GM21528 (cell line): ENCODE results near the gene CLEC17A.
"Not testable (repeated sequence)": the region's sequence is repeated elsewhere in the genome, so short reads cannot be mapped to it uniquely, and the experiment has no call there.

Experiments
- ATAC-seq: cut with Tn5 transposase; IDR thresholded peaks from one replicate; pipeline ENCODE4 v1.9.1; 2021; ENCODE audit warnings: mild to moderate bottlenecking, moderate library complexity; ENCODE audit not compliant: unreplicated experiment, low FRiP score

CLEC17A gene

DNA sequence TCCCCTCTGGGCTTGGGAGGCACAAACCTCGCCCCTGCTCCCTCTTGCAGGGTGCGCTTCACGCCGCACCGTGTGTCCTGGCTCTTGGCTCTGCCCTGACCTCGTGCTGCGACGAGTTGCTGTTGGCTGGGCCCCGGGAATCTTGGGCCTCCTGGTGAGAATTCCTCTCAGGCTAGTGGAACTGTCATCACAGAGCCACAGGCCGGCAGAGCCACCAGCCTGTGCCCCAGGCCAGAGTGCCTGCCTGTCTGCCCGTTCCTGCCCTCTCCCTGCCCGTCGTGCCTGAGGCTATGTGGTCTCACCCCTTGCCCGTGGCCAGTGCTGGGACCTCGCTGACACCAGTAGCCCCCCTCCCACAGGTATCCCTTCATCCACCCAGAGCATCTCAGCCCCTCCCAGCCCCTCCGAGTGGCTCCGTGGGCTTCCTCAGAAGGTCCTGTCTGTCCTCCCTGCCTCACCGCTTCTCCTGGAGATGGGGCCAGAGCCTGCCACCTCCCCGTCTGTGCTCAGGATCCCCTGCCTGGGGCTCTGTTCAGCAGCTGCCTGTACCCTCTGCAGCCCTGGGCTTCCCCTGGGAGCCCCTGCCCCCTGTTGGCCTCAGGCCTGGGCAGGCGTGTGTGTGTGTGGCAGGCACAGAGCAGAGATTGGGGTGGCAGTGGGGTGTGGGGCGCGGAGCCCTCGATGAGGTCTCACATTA is 24.4 kb upstream of the CLEC17A start:
- no peak for ATAC-seq

DNA sequence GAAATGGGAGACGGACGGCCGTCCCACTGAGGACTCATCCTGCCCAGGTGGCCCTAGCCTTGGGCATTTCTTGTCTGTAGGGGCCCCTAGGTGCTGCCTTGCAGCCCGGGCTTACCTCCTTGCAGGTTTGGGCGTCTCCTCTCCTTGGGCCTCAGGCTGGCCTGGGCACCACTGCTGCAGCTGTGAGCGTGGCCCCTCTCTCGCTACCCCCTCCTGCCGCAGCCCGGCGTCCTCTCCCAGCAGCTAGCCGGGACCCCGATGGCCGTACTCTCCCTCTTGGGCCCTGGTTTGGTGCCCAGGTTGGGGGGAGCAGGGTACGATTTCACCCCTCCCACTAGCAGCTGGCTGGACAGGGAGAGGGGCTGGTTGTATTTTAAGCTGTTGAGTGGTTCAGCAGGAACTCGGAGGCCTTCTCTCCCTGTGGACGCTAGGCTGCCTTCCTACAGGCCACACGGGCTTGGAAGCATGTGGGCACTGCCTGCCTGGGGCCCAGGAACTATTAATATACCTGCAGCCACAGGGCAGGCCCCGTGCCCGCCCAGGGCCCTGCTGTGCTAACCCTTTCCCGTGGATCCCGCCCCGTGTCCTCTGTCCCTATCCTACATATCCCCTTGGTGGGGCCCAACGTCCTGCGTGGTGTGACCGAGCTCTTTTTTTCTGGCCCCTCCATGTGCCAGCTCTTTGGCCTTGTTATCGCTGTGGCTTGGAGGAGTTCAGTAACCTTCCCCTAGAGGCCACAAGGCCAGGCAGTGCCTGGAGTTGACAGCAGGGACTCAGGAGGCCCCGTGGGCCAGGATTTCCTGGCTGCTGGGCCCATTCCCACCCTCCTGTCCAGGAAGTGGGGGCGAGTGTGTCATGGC is 22.7 kb upstream of the CLEC17A start:
- no peak for ATAC-seq

DNA sequence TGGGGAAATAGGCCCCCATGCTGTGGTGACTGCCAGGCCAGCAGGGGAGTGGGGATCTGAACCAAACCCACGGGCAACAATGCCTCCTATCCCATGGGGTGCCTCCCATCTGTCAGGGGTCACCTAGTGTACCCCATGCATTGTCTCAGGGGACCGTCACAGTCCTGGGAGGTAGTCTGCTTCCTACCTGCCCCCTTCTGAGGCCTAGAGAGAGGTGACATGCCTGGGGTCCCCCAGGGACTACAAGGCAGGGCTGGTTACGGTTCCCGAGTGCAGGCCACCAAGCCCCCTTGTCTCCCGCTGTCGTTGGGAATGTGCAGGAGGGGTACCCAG is 22.1 kb upstream of the CLEC17A start:
- ATAC-seq = no peak

DNA sequence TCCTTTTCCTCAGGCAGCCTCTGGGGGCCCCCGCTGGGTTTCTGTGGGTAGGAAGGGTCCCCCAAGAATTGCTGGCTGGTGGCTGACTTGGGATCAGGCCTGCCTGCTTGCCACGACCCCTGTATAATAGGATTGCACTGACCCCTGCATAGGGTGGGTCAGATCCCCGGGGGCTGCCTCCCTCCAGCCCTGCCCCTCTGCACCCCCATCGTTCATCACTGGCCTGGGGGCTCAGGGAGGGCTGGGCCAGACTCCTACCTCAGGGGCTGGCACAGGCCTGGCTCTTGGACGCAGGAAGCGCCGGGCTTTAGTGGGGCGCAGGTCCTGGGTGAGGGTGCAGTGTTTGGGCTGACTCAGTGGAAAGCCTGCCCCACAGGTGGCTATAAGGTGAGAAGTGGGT is 21.6 kb upstream of the CLEC17A start:
- ATAC-seq = no peak

DNA sequence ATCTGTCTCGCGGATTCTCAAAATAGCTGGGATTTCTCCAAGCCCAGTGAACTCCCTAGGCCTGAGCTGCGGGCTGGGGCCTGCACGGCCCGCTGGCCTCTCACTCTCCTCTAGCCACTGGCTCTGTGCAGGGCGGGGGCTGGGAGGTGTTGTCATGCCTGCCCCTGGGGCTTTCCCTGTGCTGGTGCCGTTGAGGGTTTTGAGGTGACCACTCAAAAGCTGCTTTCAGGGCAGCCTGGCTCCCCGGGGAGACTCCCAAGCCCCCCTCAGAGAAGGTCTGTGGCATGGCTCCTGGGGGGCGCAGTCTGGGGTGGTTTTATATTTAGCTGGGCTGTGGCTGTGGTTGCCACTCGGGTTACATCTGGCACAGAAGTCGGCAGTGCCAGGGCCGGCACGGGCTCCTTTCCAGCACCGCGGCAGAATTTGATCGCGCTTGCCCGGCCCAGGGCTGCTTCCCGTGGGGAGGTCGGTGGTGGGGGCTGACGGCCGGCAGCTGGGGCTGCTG is 21.0 kb upstream of the CLEC17A start:
- ATAC-seq = no peak

DNA sequence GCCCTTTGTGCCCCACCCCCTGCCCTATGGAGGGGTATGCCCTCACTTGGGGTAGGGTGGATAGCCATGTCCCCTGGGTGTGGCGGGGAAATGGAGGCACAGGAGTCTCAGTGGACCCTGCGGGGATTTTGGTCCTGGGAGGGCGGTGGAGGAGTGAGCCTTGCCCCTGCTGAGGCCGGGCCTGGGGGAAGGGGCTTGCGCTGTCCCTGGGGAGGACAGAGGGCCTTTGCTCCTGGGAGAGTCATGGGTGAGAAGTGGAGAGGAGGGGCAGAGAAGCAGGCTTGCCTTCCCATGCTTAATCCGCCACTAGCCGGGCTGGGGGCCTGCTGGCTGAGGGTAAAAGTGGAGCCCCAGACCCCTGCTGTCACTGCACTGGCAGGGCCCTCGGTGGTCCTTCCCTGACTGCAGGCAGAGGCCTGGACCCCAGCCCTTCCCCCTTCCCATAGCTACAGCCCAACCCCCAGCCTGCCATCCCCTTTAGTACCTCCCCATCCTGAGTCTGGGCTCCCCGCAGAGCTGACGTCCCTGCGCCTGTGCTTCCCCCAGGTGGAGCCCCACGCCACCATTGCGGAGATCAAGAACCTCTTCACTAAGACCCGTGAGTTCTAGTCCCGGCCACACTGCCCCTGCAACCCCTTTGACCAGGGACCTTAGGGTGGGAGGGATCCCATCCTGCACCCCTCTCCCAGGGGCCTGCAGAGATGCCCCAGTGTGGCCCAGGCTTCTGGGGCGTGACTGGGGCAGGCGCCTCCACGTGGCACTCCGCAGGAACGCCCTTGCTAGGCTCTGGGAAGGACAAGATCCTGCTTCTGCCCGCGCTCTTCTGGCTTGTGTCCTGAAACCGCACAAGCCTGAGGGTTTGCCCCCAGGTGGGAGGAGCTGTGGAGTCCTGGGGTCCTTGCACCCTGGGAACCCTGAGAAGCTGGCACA is 20.0 kb upstream of the CLEC17A start:
- ATAC-seq = no peak

DNA sequence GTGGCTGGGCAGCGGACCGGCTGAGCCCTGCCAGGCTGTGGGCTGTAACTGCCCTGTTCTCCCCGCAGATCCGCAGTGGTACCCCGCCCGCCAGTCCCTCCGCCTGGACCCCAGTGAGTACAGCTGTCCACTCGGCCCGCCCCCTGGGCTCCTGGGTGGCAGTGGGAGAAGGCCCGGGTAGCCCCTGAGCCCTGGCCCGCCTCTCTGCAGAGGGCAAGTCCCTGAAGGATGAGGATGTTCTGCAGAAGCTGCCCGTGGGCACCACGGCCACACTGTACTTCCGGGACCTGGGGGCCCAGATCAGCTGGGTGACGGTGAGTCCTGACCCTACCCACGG is 19.3 kb upstream of the CLEC17A start:
- no peak for ATAC-seq

DNA sequence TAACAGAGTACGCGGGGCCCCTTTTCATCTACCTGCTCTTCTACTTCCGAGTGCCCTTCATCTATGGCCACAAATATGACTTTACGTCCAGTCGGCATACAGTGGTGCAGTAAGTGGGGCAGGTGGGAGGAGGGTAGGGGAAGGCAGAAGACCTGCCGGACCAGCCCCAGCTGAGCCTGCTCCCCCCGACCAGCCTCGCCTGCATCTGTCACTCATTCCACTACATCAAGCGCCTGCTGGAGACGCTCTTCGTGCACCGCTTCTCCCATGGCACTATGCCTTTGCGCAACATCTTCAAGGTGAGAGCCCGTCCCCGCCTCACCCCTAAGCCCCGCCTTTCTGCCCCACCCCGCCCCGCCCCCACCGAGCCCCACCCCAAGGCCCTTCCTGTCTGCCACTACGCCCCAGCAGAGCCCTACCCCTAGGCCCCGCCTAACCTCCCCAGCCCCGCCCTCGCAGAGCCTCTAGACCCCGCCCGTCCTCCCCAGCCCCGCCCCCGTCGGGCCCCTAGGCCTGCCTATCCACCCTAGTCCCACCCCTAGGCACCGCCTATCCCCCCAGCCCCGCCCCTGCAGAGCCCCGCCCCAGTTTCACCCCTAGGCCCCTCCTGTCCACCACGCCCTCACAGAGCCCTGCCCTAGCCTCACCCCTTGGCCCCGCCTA is 18.8 kb upstream of the CLEC17A start:
- no peak for ATAC-seq

DNA sequence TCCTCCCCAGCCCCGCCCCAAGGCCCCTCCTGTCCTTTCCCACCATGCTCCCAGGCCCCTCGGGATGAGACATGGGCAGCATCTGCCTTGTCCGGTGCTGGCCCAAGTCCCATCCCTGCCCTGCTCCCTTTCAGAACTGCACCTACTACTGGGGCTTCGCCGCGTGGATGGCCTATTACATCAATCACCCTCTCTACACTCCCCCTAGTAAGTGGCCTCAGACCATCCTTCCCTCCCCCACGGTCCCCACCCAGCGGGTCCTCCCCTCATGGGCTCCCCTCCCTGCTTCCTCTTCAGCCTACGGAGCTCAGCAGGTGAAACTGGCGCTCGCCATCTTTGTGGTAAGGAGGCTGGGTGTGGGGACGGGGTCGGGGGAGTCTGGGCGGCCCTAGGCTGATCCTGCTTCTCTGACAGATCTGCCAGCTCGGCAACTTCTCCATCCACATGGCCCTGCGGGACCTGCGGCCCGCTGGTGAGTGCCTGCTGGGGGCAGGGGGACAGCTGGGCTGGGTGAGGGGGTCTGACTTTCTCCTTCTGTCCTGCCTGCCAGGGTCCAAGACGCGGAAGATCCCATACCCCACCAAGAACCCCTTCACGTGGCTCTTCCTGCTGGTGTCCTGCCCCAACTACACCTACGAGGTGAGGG is 18.1 kb upstream of the CLEC17A start:
- ATAC-seq = not testable (repeated sequence)

DNA sequence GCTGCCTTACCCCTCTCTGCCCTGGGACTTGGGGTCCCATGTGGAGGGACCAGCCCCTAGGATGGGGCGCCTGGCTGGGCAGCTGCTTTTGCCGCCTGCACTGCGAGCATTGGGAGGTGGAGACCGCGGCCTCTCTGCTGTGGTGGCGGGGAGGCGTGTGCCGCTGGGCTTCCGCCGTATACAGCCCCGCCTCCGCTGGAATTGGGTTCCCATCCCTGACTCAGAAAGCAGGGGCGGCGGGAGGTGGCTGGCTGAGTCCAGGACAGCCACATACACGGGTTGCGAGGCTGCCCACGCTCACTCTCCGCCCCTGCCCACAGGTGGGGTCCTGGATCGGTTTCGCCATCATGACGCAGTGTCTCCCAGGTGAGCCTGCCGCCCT is 17.6 kb upstream of the CLEC17A start:
- no peak for ATAC-seq

DNA sequence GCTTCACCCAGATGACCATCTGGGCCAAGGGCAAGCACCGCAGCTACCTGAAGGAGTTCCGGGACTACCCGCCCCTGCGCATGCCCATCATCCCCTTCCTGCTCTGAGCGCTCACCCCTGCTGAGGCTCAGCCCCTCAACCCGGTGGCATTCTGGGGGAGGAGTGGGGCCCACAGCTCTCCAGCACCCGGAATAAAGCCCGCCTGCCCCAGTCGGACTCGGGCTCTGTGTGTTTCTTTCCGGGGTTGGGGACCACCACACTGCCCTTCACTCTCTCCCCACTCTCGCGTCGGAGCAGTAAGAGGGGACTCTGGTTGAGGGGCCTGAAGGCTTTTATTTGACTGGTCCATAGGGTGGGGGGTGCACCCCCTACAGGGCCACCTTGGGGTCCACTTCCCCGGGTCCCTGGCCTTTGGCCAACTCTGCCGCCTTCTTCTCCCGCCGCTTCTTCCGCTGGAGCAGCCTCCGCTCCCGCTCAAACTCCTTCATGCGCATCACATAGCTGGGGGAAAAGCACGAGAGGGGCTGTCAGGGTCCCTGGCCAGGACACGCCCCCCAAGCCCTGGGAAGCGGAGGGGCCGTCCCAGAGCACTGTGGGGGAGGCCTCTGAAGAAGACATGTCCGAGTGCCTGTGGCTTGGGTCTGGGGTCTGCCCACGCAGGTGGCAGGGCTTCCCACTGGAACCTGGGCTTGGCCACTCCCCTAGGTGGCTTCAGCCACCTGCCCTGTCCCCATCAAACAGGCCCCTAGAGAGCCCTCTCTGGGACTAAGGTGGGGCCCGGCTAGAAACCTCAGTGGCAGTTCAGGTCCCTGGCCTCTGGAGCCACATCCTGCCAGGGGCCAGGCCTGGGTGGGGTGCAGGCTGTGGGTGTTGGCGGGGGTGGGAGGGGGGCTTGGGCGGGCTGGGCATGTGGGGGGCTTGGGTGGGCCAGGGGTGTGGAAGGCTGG is 16.8 kb upstream of the CLEC17A start:
- no peak for ATAC-seq

DNA sequence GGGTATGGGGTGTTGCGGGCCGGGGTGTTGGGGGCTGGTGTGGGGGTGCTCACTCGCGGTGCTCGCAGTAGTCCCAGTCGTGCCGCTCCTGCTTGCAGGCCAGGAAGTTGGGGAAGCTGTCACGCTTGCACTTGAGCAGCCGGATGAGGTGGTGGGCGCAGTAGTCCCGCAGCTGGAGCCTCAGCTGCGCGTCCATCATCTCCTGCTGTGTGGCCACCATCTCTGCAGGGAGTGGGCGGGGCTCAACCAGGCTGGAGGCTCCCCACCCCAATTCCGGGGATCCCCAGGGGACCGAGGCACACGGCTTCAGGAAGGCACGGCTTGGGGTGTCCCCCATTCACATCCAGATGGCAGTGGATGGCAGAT is 16.2 kb upstream of the CLEC17A start:
- no peak for ATAC-seq

DNA sequence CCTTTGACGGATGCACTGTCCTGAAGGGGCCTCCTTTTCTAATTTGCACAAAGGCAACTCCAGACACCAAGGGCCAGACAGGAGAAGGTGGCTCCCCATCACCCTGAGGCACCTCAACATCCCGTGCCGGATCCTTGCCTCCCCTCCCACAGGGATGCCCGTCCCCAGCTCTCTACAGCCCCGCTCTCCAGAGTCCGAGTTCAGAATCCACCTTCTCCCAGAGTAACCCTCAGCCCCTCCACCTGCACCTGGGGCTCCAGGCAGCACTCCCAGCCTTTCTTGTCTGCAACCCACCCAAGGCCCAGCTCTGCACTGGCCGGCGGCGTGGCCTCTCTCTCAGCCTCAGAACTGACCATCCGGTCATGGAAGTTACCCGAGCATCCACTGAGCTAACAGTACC is 15.8 kb upstream of the CLEC17A start:
- no peak for ATAC-seq

DNA sequence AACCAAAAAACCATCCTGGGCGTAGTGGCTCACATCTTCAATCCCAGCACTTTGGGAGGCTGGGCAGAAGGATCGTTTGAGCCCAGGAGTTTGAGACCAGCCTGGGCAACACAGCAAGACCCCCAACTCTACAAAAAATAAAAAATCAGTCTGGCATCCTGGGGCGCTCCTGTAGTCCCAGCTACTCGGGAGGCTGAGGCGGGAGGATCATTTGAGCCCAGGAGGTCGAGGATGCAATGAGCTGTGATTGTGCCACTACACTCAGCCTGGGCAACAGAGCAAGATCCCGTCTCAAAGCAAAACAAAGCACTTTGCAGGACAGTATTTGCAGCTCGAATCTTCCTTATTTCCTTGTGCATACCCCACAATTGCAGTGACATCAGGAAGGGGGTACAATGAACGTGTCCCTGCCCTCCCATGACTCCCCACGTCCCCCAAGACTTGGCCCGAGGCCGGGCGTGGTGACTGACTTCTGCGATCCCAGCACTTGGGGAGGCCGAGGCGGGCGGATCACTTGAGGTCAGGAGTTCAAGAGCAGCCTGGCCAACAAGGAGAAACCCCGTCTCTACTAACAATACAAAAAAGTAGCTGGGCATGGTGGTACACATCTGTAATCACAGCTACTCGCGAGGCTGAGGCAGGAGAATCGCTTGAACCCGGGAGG is 11.9 kb upstream of the CLEC17A start:
- ATAC-seq = no peak

DNA sequence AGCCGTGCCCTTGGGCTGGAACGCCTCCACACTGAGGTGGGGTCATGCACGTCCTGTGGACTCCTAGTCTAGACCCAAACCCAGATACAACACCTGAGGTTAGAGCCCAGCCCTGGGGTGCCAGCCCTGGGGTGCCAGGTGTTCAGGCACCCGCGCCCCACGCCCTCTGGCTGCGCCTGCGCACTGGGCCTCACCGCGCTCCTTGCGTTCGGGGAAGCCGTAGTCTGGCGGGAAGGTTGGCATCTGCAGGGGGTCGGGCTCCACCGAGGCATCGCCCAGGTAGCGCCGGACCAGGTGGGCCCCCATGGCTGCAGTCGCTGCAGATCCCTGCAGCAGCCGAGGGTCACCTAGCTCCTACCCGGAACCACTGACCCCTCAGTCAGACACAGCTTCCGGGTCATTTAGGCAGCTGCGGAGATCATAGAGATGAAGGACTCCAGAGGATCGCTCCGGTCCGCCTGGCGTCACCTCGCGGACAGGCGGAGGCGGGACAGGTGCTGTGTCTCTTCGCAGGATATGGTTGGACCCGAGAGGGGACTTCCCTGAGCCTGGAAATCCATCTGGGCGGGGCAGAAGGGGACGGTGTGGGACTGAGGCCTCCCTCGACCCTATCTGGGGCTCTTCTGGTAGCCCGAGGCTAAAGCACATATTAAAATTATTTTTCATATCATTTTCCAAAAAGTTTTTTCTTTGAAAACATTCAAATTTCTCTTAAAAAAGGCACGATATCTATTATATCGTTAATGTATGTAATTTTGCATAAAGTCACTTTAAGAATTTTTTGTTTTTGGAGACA is 11.0 kb upstream of the CLEC17A start, which contains the start of gene NDUFB7:
Gene NDUFB7 (minus strand): TSS at position 372 of the 796 bp plus-strand sequence. CDS start 66 bp downstream, at position 306.
- ATAC-seq = peak; percentile 84

DNA sequence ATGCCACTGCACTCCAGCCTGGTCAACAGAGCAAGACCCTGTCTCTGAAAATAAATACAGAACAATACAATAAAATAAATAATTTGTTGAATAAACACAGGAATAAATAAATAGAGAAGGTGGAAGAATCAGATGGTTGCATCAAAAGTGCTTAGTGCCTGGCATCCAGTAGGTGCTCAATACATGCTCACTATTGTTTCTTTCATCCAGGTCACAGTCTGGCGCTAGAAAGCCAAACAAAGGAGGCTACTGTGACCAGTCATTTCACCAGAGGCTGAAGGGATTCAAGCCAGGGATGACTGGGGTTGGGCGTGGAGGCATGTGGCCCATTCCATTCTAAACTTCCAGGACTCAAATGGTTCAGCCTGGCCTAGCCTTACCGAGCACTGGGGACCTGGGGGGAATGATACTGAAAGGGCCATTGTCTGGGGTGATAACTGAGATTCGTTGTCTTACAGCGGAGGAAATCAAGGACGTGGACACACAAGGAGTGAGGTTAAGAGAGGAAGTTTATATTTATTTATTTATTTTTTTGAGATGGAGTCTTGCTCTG is 7.4 kb upstream of the CLEC17A start:
- ATAC-seq = no peak

DNA sequence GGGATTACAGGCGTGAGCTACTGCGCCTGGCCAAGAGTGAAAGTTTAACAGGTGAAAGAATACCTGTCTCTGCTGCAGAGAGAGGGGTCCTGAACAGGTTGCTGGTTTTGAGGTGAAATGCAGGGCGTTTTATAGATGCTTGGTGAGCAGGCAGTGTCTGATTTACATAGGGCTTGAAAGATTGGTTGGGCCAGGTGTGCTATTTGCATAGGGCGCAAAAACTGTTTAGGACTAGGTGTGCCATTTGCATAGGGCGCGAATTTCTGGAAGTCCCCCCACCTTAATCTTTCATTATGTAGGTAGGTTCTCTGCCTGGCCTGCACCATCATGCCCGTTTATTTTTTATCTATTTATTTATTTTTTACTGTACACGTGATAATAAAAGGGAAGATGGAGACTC is 6.5 kb upstream of the CLEC17A start:
- ATAC-seq = no peak
